ENCODE data around the gene TMEM163.
"Not testable (repeated sequence)": the region's sequence is repeated elsewhere in the genome, so short reads cannot be mapped to it uniquely, and the experiment has no call there.

The TMEM163 gene

GRCh38 chr2:134599236-134599635, 119.6 kb downstream of the TMEM163 start:
- H3K36me3 Mint-ChIP-seq (ENCODE audit: insufficient read depth) = peaks cover 4% of the 10 kb centered on the region
- no peak for ATAC-seq (replicated peaks)
- H3K27ac Mint-ChIP-seq = no peak overlapping the region
- DNase-seq = no peak
- H3K27me3 Mint-ChIP-seq = peaks cover 37 to 40% of the 10 kb centered on the region in 2 donors
- H3K9me3 Mint-ChIP-seq = no peaks in the 10 kb centered on the region
- H3K4me1 Mint-ChIP-seq (ENCODE audit: low read depth in 2 of 2) = no peaks in the 10 kb centered on the region
- H3K4me3 Mint-ChIP-seq = no peak overlapping the region

- no peak overlapping the region for H3K4me3 Mint-ChIP-seq
- peaks cover 9 to 16% of the 10 kb centered on the region in 2 donors for H3K9me3 Mint-ChIP-seq
- H3K4me1 Mint-ChIP-seq (ENCODE audit: low read depth in 2 of 2) = no peaks in the 10 kb centered on the region
- H3K27me3 Mint-ChIP-seq = peaks cover 8% of the 10 kb centered on the region in 2 donors
- no peak for ATAC-seq (replicated peaks)
- H3K27ac Mint-ChIP-seq = no peak overlapping the region
- peaks cover 3% of the 10 kb centered on the region for H3K36me3 Mint-ChIP-seq (ENCODE audit: insufficient read depth)
- DNase-seq = no peak
These were observed 124.4 kb downstream of the TMEM163 start for GRCh38 chr2:134594399-134594798.

GRCh38 chr2:134593519-134593918, 125.3 kb downstream of the TMEM163 start:
- DNase-seq (no peak), ATAC-seq (replicated peaks) (no peak)
- Mint-ChIP-seq H3K36me3 (ENCODE audit: insufficient read depth) (peaks cover 3% of the 10 kb centered on the region), H3K27ac (no peak overlapping the region), H3K27me3 (peaks cover 8% of the 10 kb centered on the region in 2 donors), H3K9me3 (peaks cover 10 to 24% of the 10 kb centered on the region in 2 donors), H3K4me1 (ENCODE audit: low read depth in 2 of 2) (no peaks in the 10 kb centered on the region), H3K4me3 (no peak overlapping the region)

GRCh38 chr2:134592377-134592776, 126.4 kb downstream of the TMEM163 start:
- peaks cover 10 to 27% of the 10 kb centered on the region in 2 donors for H3K9me3 Mint-ChIP-seq
- no peaks in the 10 kb centered on the region for H3K27me3 Mint-ChIP-seq
- DNase-seq = no peak
- H3K36me3 Mint-ChIP-seq (ENCODE audit: insufficient read depth) = peaks cover 3% of the 10 kb centered on the region
- no peak overlapping the region for H3K4me3 Mint-ChIP-seq
- ATAC-seq (replicated peaks) = no peak
- H3K27ac Mint-ChIP-seq = no peak overlapping the region
- no peaks in the 10 kb centered on the region for H3K4me1 Mint-ChIP-seq (ENCODE audit: low read depth in 2 of 2)

GRCh38 chr2:134591526-134591925, 127.3 kb downstream of the TMEM163 start:
- no peak overlapping the region for H3K4me3 Mint-ChIP-seq
- no peak overlapping the region for H3K27ac Mint-ChIP-seq
- no peak for DNase-seq
- H3K4me1 Mint-ChIP-seq (ENCODE audit: low read depth in 2 of 2) = peaks cover 1 to 3% of the 10 kb centered on the region in 2 donors
- H3K27me3 Mint-ChIP-seq = no peaks in the 10 kb centered on the region
- no peak for ATAC-seq (replicated peaks)
- peaks cover 10 to 27% of the 10 kb centered on the region in 2 donors for H3K9me3 Mint-ChIP-seq
- peaks cover 3% of the 10 kb centered on the region for H3K36me3 Mint-ChIP-seq (ENCODE audit: insufficient read depth)

- ATAC-seq (replicated peaks) (no peak), DNase-seq (no peak)
- H3K27ac Mint-ChIP-seq = no peak overlapping the region
- H3K4me1 Mint-ChIP-seq (ENCODE audit: low read depth in 2 of 2) = peaks cover 4 to 7% of the 10 kb centered on the region in 2 donors
- no peaks in the 10 kb centered on the region for H3K27me3 Mint-ChIP-seq
- H3K4me3 Mint-ChIP-seq = no peak overlapping the region
- H3K36me3 Mint-ChIP-seq (ENCODE audit: insufficient read depth) = peaks cover 3% of the 10 kb centered on the region
- peaks cover 10 to 27% of the 10 kb centered on the region in 2 donors for H3K9me3 Mint-ChIP-seq
These were observed 128.1 kb downstream of the TMEM163 start for GRCh38 chr2:134590679-134591078.

- not testable (repeated sequence) for H3K4me3 Mint-ChIP-seq; H3K27ac Mint-ChIP-seq; DNase-seq; ATAC-seq (replicated peaks); H3K36me3 Mint-ChIP-seq (ENCODE audit: insufficient read depth); H3K4me1 Mint-ChIP-seq (ENCODE audit: low read depth in 2 of 2); H3K27me3 Mint-ChIP-seq
- peaks cover 10 to 27% of the 10 kb centered on the region in 2 donors for H3K9me3 Mint-ChIP-seq
These were observed 129.4 kb downstream of the TMEM163 start for GRCh38 chr2:134589171-134590083.

GRCh38 chr2:134588556-134588955, 130.2 kb downstream of the TMEM163 start:
- Mint-ChIP-seq H3K27ac (no peak overlapping the region), H3K27me3 (no peaks in the 10 kb centered on the region), H3K9me3 (peaks cover 10 to 27% of the 10 kb centered on the region in 2 donors), H3K4me1 (ENCODE audit: low read depth in 2 of 2) (peaks cover 8 to 17% of the 10 kb centered on the region in 2 donors), H3K36me3 (ENCODE audit: insufficient read depth) (no peaks in the 10 kb centered on the region), H3K4me3 (no peak overlapping the region)
- no peak for DNase-seq
- no peak for ATAC-seq (replicated peaks)

GRCh38 chr2:134586326-134586965, 132.4 kb downstream of the TMEM163 start:
- no peaks in the 10 kb centered on the region for H3K36me3 Mint-ChIP-seq (ENCODE audit: insufficient read depth)
- H3K27me3 Mint-ChIP-seq = no peaks in the 10 kb centered on the region
- peaks cover 8 to 23% of the 10 kb centered on the region in 2 donors for H3K9me3 Mint-ChIP-seq
- peak overlapping the region in 1 of 2 donors; percentile 18 for H3K4me3 Mint-ChIP-seq
- peak overlapping the region in 1 of 2 donors; percentile 79 for H3K27ac Mint-ChIP-seq
- peaks cover 17 to 30% of the 10 kb centered on the region in 2 donors for H3K4me1 Mint-ChIP-seq (ENCODE audit: low read depth in 2 of 2)
- DNase-seq (no peak), ATAC-seq (replicated peaks) (peak; percentile 49)

GRCh38 chr2:134583997-134584520, 134.7 kb downstream of the TMEM163 start:
- Mint-ChIP-seq H3K4me3 (peak overlapping the region in 1 of 2 donors; percentile 59), H3K4me1 (ENCODE audit: low read depth in 2 of 2) (peaks cover 17 to 30% of the 10 kb centered on the region in 2 donors), H3K27me3 (no peaks in the 10 kb centered on the region), H3K9me3 (peaks cover 1 to 9% of the 10 kb centered on the region in 2 donors), H3K27ac (peak overlapping the region; percentile 47 to 89), H3K36me3 (ENCODE audit: insufficient read depth) (no peaks in the 10 kb centered on the region)
- no peak for ATAC-seq (replicated peaks)
- DNase-seq = no peak

GRCh38 chr2:134583462-134583861, 135.3 kb downstream of the TMEM163 start:
- H3K4me3 Mint-ChIP-seq = peak overlapping the region in 1 of 2 donors; percentile 59

GRCh38 chr2:134582547-134582899, 136.3 kb downstream of the TMEM163 start:
- H3K27me3 Mint-ChIP-seq = no peaks in the 10 kb centered on the region
- no peaks in the 10 kb centered on the region for H3K36me3 Mint-ChIP-seq (ENCODE audit: insufficient read depth)
- DNase-seq = no peak
- H3K9me3 Mint-ChIP-seq = no peaks in the 10 kb centered on the region
- H3K4me3 Mint-ChIP-seq = peak overlapping the region in 1 of 2 donors; percentile 59
- ATAC-seq (replicated peaks) = peak; percentile 33
- peaks cover 17 to 30% of the 10 kb centered on the region in 2 donors for H3K4me1 Mint-ChIP-seq (ENCODE audit: low read depth in 2 of 2)
- peak overlapping the region; percentile 71 to 89 for H3K27ac Mint-ChIP-seq

More at GRCh38 chr2:134583462-134583861, 135.3 kb downstream of the TMEM163 start:
- H3K9me3 Mint-ChIP-seq = peaks cover 0 to 3% of the 10 kb centered on the region in 2 donors
- peaks cover 17 to 30% of the 10 kb centered on the region in 2 donors for H3K4me1 Mint-ChIP-seq (ENCODE audit: low read depth in 2 of 2)
- H3K36me3 Mint-ChIP-seq (ENCODE audit: insufficient read depth) = no peaks in the 10 kb centered on the region
- ATAC-seq (replicated peaks) = peak; percentile 69
- peak overlapping the region; percentile 6 to 89 for H3K27ac Mint-ChIP-seq
- no peak for DNase-seq
- no peaks in the 10 kb centered on the region for H3K27me3 Mint-ChIP-seq

- Mint-ChIP-seq H3K36me3 (ENCODE audit: insufficient read depth) (no peaks in the 10 kb centered on the region), H3K27ac (peak overlapping the region; percentile 71 to 89), H3K4me1 (ENCODE audit: low read depth in 2 of 2) (peaks cover 17 to 30% of the 10 kb centered on the region in 2 donors), H3K27me3 (no peaks in the 10 kb centered on the region), H3K4me3 (peak overlapping the region in 1 of 2 donors; percentile 59), H3K9me3 (no peaks in the 10 kb centered on the region)
- DNase-seq = no peak
- no peak for ATAC-seq (replicated peaks)
These were observed 136.8 kb downstream of the TMEM163 start for GRCh38 chr2:134581877-134582546.

Measured in effector memory CD8-positive, alpha-beta T cell (primary cell).